ENCODE results near the gene KRT6C.

DNA sequence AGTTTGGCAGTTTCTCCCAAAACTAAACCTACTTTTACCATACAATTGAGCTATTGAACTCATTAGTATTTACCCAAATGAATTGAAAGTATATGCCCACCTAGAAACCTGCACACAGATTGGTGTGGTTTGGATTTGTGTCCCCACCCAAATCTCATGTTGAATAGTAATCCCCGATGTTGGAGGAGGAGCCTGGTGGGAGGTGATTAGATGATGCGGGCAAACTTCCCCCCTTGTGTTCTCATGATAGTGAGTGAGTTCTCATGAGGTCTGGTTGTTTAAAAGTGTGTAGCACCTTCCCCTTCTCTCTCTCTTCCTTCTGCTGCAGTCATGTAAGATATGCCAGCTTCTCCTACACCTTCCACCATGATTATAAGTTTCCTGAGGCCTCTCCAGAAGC is 4.0 kb upstream of the KRT6C start:
- TF ChIP-seq POLR2A (IDR thresholded peaks at IDR 0.05; ENCODE audit: low read length), result no peak
- no peak for TF ChIP-seq GATA1 (IDR thresholded peaks at IDR 0.05; ENCODE audit: low read depth, low read length)
